HG02571 (cell line): Measurements from ENCODE around the gene PPP4C.

Experiments used
- ATAC-seq: cut with Tn5 transposase; IDR thresholded peaks from one replicate; pipeline ENCODE4 v1.9.1; 2021; ENCODE audit warnings: mild to moderate bottlenecking, moderate library complexity; ENCODE audit not compliant: unreplicated experiment

The PPP4C gene

DNA sequence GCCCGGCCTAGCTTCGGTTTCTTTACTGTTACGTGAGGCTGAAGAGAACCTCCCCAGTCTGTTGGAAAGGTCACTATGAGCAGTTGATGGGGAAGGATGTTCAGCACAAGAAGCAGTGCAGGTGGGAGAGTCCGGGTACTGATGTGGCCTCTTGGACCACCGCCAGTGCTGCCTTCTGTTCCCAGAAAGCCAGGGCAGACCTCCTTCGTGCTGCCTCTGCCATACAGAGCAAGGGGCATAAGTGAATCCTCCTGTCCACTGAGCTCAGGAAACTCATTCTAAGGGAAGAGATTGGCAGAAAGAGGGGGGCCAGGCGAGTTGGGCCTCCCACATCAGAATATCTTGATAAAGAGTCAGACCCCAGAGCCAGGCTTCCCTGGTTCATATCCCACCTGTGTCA, 3.7 kb downstream of the PPP4C start:
- ATAC-seq: no peak

DNA sequence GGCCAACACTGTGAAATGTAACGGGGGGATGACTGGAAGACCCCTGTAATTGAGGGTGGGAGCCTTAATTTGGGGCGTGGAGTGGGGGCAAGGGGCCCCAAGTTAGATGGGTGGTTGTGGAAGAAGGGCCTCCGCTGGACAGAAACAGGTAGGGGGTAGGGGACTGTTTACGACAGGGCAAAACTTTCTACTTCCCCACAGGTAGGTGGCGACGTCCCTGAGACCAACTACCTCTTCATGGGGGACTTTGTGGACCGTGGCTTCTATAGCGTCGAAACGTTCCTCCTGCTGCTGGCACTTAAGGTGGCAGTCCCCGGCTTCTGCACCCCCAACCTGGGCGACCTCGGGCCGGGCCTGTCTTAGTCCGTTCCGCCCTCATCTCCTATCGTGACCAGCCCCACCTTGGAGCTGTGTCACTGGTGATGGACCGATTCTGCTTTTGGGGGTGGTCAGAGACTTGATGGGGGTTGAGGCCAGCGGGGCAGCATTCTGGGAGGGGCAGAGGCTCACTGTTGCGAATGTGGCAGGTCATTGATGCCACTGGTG, 6.8 kb downstream of the PPP4C start:
- ATAC-seq: no peak

DNA sequence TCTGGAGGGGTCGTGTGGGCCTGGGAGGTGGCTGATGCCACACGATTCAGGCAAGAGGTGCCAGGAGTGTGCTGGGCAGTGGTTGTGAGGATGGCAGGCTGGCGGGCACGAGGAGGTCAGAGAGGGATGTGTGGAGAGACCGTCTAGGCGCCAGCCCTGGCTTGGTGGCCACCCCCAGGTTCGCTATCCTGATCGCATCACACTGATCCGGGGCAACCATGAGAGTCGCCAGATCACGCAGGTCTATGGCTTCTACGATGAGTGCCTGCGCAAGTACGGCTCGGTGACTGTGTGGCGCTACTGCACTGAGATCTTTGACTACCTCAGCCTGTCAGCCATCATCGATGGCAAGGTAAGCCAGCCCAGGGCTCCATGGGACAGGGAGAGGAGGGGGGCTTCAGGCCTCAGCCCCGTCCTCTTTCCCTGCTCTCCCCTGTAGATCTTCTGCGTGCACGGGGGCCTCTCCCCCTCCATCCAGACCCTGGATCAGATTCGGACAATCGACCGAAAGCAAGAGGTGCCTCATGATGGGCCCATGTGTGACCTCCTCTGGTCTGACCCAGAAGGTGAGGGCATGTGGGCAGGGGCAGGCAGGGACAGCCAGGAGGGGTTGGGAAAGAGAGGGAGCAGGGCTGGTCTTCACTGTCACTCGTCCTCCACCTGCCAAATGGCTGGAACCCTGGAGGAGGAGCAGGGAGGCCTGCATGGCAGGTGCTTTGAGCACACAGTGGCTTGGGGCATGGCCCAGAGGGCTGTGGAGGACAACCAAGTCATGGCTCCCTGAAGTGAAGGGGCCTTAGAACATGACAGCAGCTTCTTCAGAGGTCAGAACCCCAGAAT, 7.6 kb downstream of the PPP4C start:
- no peak for ATAC-seq

DNA sequence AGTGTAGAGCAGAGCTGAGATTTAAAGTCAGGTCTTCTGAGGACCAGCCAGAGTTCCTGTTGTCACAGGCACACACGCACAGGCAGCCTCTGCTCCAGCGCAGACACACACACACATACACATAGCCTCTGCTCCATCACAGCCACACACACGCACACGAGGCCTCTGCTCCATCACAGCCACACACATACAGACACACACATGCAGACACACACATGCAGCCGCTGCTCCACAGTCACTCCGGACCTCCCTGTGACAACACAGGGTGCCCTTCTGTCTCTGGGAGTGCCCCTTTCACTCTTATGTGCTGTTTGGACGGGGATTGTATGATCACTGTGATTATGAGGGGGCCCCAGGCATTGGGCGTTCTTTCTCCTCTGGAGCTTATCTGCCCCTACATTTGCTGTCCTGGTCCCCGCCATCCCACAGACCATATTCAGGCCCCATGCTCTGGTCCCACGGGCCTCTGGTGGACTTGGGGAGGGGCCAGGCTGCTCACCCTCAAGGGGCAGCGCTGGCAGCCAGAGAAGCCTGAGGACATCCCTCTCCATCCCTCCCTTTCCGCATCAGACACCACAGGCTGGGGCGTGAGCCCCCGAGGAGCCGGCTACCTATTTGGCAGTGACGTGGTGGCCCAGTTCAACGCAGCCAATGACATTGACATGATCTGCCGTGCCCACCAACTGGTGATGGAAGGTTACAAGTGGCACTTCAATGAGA, 8.5 kb downstream of the PPP4C start:
- ATAC-seq: no peak

DNA sequence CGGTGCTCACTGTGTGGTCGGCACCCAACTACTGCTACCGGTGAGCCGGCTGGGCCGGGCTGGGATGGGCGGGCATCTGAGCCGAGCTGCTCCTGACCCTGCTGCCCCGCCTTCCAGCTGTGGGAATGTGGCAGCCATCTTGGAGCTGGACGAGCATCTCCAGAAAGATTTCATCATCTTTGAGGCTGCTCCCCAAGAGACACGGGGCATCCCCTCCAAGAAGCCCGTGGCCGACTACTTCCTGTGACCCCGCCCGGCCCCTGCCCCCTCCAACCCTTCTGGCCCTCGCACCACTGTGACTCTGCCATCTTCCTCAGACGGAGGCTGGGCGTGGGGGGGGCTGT, 9.0 kb downstream of the PPP4C start:
- no peak for ATAC-seq

DNA sequence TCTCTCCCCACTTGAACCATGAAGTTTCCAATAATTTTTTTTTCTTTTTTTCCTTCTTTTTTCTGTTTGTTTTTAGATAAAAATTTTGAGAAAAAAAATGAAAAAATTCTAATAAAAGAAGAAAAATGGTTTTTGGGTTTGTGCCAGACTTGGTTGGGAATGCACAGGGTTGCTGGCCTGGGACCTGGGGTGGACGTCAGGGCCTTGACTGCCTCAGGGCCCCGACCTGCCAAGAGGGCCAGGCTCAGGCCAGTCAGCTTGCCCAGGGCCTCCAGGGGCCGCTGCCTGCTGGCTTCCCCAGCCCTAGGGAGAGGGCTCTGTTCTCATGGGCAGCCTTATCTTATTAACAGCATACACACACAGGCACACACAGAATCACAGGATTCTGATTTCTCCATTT, 9.5 kb downstream of the PPP4C start:
- ATAC-seq: no peak

DNA sequence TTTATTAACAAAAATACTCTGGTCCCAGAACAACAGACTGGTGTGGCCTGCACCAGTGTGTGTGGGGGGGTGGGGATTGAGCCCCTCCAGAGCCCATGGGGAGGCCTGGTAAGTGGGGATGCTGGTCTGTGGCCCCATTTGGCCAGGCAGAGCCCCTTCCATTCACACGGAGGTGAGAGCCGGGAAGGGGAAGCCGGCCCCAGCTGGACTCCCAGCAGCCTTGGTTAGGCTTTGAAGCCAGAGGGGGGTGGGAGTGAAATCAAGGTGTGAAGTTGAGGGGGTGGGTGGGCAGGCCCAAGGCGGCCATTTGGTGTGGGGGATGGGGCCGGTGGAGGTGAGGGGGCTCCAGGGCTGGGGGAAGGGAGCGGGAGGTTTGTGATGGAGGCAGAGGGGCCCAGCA, 10.0 kb downstream of the PPP4C start:
- ATAC-seq: no peak

DNA sequence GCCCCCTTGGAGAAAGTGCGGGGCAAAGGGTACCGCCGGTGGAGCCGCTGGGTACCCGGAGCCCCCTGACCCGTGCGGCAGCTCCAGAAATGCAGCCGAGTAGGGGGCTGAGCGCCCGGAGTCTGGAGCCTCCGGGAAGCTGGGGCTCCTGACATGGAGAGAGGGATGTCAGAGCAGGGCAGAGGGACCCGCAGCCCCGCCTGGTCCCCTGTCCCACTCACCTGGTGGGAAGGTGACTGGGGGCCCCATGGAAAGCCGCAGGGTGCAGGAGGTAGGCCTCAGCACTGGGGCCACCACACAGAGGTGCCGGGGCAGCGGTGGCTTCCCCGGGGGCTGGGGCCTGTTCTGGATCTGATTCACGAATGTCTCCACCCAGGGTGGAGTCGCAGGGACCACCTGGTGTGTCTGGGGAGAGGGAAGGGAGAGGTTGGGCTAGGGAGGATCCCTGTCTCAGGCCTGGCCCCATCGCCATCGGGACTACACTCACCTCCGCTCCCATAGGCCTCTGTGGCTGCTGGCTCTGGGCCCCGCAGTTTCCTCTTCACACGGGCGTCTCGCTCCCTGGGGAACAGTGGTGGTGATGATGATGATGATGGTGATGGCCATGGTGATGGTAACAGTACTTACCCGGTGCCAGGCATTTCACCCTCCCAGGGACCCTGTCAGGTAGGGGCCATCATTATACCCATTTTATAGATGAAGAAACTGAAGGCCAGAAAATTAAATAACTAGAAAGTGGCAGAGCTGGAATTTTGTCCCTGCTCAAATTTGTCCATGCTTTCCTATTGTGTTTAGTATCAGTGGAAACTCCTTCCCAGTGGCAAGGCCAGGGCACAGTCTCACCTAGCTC, 10.7 kb downstream of the PPP4C start:
- ATAC-seq: no peak

DNA sequence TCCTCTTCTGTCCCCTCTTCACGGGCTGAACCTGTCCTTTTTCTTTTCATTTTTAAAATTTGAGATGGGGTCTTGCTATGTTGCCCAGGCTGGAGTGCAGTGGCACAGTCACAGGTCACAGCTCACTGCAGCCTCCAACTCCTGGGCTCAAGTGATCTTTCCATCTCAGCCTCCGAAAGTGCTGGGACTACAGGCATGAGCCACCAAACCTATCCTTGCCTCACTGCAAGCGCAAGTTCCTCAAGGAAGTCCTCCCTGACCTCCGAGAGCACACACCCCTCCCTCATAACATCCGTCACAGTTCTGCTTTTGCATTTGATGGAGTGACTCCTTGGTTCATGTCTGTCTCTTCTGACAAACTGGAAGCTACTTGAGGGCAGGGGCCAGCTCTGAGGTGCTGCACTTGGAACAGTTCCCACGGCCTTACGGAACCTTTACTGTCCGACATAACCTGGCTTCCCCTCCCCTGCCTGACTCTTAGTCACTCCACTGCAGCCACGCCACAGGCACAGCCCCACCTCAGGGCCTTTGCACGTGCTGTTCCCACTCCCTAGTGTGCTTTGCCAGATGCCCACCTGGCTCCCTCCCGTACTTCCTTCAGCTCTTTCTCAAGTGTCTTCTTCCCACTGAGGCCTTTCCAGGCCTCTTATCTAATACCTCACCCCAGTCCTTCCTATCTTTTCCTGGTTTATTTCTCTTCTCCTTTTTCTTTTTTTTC, 11.5 kb downstream of the PPP4C start:
- ATAC-seq: no peak

DNA sequence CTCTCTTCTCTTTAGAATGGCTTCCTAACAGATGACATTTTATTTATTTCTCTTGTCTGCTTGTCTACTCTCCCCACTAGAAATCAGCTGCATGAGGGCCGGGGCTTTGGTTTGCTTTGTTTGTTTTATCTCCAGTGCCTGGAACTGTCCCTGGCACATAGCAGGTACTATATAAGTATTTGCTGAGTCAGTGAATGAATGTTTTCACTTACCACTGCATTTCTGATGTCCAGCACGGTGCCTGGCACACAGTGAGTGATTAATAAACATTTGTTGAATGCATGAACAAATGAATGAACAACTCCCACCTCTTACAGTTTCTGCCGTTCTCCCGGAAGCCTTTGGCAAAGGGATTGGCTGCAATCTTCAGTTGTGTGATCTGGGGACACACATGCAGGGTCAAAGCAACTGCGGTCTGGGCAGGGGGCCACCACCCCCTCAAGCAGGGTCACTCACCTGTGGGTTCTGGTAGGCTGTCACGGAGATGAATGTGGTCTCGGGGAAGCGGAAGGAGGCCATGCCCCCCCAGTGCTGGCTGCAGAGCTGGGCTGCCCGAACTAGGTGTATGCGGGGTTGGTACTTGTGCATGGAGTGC, 12.5 kb downstream of the PPP4C start:
- ATAC-seq: no peak

DNA sequence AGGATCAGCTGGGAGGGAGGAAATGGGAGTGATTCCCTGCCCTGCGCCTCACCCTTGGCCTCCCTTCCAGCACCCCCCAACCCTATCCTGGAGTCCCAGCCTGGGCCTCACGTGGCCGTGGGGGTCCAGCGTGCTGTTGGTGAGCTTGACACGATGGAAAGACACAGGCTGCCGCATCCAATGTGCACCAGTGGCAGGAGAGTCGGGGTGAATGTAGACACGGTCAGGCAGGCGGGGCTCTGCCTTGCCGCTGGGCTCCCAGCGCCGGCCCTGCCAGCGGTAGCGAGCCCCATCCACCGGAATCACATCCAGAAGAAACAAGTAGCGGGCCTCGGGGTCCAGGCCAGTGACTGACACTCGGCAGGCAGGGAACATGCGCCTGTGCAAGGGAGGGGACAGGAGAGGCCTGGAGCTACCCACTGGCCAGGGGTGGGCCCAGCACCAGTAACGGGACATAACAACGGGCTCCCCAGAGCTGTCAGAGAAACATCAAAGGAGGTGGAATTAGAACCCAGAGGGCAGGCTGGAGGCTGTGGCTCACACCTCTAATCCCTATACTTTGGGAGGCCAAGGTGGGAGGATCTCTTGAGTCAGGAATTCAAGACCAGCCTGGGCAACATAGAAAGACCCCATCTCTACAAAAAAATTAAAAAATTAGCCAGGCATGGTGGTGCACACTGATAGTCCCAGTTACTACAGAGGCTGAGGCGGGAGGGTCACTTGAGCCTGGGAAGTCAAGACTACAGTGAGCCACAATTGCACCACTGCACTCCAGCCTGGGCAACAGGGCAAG, 13.2 kb downstream of the PPP4C start:
- no peak for ATAC-seq

DNA sequence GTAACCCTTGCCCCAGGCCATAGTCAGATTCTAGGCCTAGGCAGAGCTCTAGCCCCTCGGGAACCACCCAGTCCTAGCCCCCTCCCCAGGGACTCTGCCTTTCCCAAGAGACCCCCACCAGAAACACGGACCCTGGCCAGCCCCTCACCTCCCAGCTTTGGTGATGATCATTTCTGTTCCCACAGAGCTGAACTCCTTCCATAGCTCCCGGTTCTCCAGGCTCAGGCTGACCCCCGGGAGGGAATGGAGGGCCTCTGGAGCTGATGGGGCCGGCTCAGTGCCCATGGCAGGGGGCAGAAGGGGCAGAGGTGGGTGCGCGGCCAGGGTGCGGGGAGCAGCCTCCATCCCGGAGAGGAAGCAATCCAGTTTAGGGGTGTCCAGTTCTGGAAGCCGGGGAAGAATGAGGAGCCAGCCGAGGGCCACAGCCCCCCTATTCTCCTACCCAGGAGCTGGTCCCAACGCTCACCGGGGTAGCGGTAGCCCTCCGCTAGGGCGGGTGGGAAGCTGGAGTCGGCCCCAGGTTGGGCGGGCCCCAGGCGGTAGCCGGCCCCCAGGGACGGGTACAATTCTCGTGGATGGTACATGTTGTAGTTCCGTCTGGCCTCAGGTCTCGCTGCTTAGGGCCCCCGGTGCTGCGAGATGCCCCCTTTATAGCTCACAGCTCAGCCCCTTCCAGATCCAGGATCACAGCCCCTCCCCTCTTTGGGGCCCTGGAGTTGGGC, 15.0 kb downstream of the PPP4C start:
- no peak for ATAC-seq

DNA sequence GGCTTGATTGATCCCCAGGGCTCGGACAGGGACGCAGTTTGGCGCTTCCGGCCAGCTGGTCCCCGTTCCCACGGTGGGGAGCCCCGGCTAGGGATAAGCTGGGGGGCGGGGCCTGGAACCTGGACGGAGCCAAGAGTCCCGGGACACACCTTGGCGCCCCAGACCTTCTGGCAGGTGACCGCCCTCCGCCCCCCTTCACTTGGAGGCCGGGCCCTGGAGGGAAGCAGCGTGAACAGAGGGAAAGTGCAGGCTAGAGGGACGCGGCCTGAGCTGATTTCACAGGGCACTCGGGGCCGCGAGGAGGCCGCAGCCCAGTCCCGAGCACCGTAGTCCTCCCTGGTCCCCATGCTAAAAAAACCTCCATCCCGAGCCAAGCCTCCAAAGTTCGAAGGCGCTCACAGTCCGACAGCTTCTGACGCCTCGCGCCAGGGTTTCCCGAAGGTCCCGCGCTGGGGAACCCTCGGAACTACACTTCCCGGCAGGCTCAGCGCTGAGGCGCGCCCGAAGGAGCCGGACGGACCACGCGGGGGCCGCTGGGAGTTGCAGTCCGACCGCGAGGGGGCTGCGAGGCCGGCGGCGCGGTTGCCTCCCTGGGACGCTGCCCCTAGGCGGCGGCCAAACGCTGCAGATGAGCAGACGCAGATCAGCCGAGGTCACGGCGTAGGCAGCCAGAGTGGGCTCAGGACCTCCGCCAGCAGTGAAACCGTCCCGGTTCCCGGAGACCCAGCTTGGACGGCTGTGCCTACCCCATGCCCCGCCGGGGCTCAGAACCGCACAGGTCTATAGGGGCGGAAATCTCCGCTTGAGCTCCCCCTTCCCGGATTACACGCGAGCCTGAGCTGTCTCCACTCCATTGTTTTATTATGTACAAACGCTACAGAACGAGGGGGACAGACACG, 15.9 kb downstream of the PPP4C start, which contains the start of gene TBX6:
Gene TBX6, minus strand, starts transcription at position 451 of the 899 bp plus-strand sequence. CDS start 731 bp downstream, outside the sequence.
- ATAC-seq: peak; percentile 53

DNA sequence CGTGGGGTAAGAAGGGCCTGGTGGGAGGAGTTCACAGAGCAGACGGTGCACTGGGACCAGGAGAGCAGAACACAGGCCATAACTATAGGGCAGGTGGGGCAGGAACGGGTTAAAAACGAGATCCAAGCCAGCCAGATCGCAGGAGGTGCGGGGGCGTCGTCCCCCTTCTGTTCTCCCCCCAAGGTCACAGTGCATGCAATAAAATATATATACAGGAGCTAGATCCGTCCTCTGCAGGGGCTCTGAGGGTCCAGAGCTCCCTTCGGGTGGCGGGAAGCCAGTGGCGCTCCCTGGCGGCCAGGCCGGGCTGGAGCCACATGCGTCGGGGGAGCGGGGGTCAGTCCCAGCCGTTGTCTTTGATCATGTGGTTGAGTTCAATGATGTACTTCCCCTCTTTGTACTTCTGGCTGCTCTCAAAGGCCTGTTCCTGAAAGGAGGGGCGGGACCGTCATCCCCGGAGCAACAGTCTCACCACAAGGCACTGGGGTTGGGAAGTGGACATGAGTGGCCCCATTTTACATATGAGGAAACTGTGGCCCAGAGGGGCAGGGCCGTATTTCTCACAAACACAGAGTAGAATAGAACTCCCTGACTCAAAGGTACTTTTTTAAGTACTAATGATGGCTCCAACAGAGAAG, 16.7 kb downstream of the PPP4C start:
- ATAC-seq: peak; percentile 39

DNA sequence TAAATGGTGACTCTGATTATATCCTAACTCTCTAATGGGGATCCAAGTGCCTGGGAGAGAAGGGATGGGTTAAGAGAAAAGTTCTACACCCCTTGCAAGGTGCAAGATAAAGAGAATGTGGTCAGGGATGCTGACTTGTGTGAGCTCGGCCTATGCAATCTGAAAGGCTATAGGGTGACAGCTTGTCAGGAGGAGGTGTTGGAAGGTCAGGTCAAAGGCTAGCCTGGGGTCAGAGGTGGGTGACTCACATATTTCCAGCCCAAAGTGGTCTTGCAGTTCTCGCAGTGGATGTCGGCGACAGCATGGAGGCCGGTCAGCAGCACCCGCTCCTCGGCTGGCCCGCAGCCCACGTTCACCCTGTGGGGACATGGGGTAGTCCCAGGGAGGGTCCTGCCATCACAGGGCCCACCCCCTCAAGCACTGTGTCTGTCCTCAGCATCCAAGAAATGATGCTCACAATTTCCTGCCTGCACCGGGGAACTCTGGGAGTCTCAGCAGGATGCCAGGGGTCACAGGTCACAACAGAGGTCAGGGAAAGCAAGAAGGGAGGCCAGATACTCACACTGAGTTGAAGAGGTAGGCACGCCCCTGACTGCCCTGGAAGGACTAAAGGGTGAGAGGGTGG, 18.9 kb downstream of the PPP4C start:
- ATAC-seq: no peak

DNA sequence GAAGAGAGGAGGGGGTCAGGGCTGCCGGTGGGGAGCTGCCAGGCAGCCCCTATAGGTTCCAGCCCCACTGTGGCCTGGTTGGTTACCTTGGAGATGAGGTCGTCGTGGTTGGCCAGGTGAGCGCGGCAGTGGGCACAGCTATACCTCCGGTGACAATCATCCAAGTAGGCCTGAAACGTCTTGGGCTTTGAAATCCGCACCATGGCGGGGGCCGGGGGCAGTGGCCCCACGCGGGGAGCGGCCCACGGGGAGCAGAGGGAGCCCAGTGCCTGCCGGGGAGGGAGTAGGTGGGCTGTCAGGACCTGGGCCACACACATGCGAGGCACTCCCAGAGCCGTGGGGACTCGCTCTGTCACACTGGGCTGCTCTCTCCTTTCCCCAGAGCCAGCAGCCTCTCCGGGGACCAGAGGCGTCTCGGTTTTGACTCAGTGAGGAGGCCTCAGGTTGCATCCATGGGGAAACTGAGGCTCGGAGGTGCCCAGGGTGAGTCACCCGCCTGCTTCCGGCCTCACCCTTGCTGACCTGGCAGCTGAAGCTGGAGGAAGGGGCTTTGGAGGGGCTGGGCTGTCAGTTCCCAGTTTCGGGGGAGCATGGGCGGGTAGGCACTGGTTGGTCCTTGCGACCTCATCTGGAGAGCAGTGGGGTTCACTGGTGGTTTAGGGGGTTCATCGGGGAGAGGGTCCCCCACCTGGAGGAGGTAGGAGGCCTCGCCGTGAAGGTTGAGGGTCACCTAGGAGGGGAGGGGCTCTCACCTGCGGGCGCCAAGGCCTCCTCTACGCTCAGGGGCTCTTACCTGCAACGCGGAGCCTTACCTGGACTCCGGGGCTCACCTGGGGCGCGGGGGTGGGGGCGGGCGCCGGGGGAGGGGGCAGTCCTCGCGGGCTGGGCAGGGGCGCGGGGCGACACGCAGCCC, 19.6 kb downstream of the PPP4C start:
- ATAC-seq: no peak
